ENCODE measurements around the gene TMEM82.
A peak's percentile ranks its signal among the peaks of the same experiment; 100 is the strongest.

TMEM82 gene

DNA sequence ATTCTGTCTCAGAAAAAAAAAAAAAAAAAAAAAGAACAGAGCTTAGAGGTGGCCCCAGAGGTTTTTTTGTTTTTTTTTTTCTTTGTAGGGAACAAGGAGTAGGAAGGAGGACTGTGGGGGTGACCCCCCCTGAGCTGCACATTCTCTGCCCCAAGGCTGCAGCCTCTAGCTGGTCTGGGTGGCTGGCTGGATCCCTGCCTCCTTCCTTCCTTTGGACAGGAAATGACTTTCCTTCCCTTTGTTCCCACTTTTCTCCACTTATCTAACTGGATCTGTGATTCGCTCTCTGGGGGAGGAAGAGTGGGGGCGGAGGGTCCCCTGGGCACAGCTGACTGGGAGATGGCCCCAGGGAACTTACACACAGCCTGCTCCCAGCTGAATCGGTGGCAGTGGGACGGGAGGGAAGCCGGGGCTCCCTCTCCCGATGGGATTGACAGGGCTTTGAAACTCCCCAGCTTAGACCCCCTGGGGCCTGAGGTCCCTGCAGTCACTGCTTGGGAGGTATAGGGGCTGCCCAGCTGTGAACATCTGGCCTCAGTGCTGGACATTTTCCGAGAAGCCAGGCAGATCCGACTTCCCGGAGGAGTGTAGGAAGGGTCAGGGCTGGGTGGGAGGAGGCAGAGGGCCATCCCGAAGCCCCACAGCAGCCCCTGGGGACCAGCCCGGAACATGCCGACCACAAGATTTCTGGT lies 18.4 kb downstream of the TMEM82 start:
- peak; percentile 51 for DNase-seq
- Mint-ChIP-seq H3K27me3 (ENCODE audit: low read depth, poor library complexity) (peaks cover 9% of the 10 kb centered on the region), H3K4me3 (peak overlapping the region; percentile 86), H3K4me1 (peaks cover 59% of the 10 kb centered on the region), H3K27ac (no peak overlapping the region), H3K9me3 (no peaks in the 10 kb centered on the region), H3K36me3 (ENCODE audit: low read depth) (peaks cover 24% of the 10 kb centered on the region)
- TF ChIP-seq, protein P1, sequence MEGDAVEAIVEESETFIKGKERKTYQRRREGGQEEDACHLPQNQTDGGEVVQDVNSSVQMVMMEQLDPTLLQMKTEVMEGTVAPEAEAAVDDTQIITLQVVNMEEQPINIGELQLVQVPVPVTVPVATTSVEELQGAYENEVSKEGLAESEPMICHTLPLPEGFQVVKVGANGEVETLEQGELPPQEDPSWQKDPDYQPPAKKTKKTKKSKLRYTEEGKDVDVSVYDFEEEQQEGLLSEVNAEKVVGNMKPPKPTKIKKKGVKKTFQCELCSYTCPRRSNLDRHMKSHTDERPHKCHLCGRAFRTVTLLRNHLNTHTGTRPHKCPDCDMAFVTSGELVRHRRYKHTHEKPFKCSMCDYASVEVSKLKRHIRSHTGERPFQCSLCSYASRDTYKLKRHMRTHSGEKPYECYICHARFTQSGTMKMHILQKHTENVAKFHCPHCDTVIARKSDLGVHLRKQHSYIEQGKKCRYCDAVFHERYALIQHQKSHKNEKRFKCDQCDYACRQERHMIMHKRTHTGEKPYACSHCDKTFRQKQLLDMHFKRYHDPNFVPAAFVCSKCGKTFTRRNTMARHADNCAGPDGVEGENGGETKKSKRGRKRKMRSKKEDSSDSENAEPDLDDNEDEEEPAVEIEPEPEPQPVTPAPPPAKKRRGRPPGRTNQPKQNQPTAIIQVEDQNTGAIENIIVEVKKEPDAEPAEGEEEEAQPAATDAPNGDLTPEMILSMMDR (IDR thresholded peaks at IDR 0.05) = no peak

DNA sequence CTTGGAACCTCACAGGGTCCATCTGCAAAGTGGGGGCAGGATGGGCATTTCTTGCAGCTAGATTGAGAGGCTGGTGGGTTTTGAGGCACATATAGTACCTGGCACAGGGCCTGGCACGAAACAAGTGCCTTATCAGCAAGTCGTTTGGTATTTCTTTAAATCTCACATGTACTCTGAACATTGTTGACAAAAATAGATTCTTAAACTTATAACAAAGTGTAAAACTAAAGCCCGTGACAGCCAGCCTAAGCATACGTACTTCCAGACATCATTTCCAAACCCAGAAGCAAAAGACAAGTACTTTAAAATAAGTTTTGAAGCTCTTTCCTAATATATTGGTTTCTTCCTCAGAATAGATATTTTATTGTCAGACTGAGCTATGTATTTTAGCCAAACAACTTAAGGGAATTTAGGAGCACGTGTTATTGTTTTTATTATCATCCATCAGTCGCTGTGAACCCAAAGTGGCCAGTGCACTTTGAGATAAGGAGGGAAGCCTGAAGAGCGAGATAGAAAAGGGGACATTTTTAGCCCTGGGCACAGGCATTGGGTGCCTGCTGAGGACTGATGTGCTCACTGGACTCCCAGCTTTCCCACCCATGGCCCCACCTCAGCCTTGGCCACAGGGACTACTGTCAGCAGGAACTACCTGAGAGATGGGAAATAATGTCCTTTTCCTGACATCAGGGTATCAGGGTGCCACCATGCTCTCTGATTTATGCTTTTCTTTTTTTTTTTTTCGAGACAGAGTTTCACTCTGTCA lies 19.2 kb downstream of the TMEM82 start:
- Mint-ChIP-seq H3K9me3 (no peaks in the 10 kb centered on the region), H3K27me3 (ENCODE audit: low read depth, poor library complexity) (peaks cover under 1% of the 10 kb centered on the region), H3K4me3 (peak overlapping the region; percentile 86), H3K4me1 (peaks cover 52% of the 10 kb centered on the region), H3K27ac (peak overlapping the region; percentile 14), H3K36me3 (ENCODE audit: low read depth) (peaks cover 28% of the 10 kb centered on the region)
- TF ChIP-seq, protein P1 (IDR thresholded peaks at IDR 0.05) = no peak
- DNase-seq = no peak

DNA sequence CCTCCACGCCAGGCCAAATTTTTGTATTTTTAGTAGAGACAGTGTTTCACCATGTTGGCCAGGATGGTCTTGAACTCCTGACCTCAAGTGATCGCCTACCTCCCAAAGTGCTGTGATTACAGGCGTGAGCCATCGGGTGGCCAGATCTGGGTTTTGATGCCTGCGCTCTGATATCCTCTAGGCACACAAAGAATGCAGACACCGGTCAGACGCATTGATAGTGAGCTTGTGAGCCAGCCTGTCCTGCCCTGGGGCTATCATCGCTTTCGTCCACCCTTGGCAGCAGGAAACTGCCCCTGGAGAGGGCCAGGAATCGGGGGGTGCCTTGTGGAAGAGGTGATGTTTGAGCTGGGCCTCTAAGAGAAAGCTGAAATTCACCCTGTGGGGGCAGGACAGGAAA lies 20.2 kb downstream of the TMEM82 start:
- DNase-seq = no peak
- H3K27ac Mint-ChIP-seq = peak overlapping the region; percentile 91
- peaks cover 28% of the 10 kb centered on the region for H3K36me3 Mint-ChIP-seq (ENCODE audit: low read depth)
- TF ChIP-seq, protein P1 (IDR thresholded peaks at IDR 0.05) = no peak
- H3K4me1 Mint-ChIP-seq = peaks cover 44% of the 10 kb centered on the region
- H3K9me3 Mint-ChIP-seq = no peaks in the 10 kb centered on the region
- H3K27me3 Mint-ChIP-seq (ENCODE audit: low read depth, poor library complexity) = no peaks in the 10 kb centered on the region
- no peak overlapping the region for H3K4me3 Mint-ChIP-seq

DNA sequence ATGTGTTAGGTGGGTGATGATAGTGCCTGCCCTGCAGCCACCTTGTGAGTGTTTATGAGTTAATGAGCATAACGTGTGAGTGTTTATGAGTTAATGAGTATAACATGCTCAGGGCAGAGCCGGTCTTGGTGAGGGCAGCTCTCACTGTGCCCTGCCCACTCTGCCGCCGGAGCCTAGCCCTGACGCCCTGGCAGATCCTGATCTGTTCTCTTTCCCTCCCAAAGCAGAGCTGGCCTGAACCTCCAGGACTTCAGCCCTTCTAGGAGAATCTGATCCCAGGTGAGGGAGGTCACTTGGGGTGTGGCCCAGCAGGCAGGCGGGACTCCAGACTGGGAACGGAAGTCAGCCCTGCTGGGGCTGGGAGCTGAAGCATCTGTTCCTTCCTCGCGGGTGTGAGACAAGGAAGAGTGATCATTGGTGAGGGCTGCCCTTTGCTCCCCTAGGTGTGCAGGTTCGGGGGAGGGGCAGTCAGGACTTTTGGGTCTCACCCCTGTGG lies 22.0 kb downstream of the TMEM82 start:
- Mint-ChIP-seq H3K27ac (peak overlapping the region; percentile 48), H3K4me1 (peaks cover 38% of the 10 kb centered on the region), H3K4me3 (no peak overlapping the region), H3K36me3 (ENCODE audit: low read depth) (peaks cover 34% of the 10 kb centered on the region), H3K27me3 (ENCODE audit: low read depth, poor library complexity) (no peaks in the 10 kb centered on the region), H3K9me3 (no peaks in the 10 kb centered on the region)
- TF ChIP-seq, protein P1 (IDR thresholded peaks at IDR 0.05) = no peak
- no peak for DNase-seq

DNA sequence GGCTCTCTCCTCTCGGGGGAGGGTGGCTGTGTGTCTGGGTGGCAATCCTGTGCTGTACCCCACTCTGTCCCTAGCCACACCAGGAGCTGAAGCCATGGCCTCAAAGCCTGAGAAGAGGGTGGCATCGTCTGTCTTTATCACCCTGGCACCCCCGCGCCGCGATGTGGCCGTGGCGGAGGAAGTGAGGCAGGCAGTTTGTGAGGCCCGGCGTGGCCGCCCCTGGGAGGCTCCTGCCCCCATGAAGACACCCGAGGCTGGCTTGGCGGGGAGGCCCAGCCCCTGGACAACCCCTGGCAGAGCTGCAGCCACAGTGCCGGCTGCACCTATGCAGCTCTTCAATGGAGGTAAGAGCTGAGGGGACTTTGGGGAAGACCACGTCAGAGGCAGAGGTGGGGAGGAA lies 22.6 kb downstream of the TMEM82 start:
- H3K36me3 Mint-ChIP-seq (ENCODE audit: low read depth) = peaks cover 34% of the 10 kb centered on the region
- no peaks in the 10 kb centered on the region for H3K27me3 Mint-ChIP-seq (ENCODE audit: low read depth, poor library complexity)
- peaks cover 34% of the 10 kb centered on the region for H3K4me1 Mint-ChIP-seq
- no peak for DNase-seq
- H3K27ac Mint-ChIP-seq = peak overlapping the region; percentile 42
- TF ChIP-seq, protein P1 (IDR thresholded peaks at IDR 0.05) = no peak
- H3K4me3 Mint-ChIP-seq = no peak overlapping the region
- no peaks in the 10 kb centered on the region for H3K9me3 Mint-ChIP-seq

Data from nephron progenitor cell (in vitro differentiated cells).